Hematopoietic multipotent progenitor cell treated with erythropoietin and hydrocortisone succinate and interleukin-3 and kit ligand, for 4 days (in vitro differentiated cells): ENCODE data around the gene KIR2DL3.
A peak's percentile ranks its signal among the peaks of the same experiment; 100 is the strongest.
"Not testable (repeated sequence)": the region's sequence is repeated elsewhere in the genome, so short reads cannot be mapped to it uniquely, and the experiment has no call there.

Source experiments
- DNase-seq: peaks from one replicate; pipeline ENCODE4 v3.0.0-alpha.2; 2015

KIR2DL3 gene

DNA sequence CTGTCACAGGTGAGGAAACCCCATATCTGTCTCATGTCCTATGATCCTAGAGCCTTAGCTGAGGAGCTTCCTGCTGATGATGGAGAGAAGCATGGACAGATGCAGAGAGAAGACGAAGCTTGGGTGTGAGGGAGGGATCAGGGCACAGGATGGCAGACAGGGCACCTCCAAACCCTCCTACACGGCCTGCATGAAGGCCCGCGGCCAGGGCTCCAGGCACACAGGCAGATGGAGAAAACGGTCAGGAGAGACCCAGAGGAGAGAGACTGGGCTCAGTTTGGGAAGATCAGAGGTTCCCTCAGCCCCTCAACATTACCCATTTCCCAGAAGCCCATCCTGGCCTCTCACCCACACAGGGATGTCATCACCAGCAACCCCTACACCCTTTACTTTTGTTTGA, 5.8 kb downstream of the KIR2DL3 start:
- DNase-seq, result not testable (repeated sequence)

DNA sequence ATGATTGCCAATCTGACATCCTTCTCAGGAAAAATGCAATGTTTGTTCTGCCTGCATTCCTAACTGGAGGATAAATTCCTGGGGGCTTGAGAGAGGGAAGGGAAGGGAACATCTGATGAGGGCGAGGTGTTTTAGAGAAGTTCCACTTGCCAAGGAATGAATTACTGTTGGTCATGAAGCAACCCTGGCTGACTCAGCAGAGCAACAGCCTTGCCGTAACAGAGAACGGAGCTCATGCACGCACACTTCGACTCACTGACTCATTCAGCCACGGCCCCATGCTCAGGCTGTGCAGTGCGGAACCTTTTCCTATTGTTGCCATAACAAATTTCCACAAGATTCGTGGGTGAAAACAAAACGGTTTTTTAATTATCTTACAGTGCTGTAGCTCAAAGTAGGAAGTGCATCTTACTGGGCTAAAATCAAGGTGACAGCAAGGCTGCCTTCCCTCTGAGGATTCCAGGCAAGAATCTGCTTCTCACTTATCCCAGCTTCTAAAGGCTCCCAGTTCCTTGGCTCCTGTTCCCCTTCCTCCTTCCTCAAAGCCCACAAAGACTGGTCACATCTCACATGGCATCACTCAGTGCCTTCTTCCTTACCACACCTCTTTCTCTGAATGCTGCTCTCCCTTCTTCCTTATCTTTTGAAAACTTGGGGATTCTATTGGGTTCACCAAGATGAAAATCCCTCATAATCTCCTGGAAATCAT, 9.5 kb downstream of the KIR2DL3 start:
- DNase-seq, result peak; percentile 62

DNA sequence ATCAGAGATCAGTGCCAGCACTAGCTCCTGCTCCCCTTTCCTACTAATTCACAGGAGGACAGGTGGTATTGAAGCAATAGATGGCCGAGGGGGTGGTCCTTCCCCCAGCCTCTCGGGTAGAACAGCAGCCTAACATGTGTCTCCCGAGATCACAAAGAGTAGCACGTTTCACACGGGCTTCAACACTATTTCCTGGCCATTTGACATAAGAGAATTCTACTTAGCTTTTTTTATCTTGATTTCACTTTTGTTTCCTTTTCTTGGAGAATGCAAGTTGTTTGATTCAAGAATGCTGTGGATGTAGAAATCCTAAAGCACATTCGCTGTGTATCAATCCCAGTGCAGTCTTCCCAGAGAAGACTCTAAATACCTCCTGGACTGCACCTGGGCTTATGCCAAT, 12.0 kb downstream of the KIR2DL3 start:
- DNase-seq, result not testable (repeated sequence)

DNA sequence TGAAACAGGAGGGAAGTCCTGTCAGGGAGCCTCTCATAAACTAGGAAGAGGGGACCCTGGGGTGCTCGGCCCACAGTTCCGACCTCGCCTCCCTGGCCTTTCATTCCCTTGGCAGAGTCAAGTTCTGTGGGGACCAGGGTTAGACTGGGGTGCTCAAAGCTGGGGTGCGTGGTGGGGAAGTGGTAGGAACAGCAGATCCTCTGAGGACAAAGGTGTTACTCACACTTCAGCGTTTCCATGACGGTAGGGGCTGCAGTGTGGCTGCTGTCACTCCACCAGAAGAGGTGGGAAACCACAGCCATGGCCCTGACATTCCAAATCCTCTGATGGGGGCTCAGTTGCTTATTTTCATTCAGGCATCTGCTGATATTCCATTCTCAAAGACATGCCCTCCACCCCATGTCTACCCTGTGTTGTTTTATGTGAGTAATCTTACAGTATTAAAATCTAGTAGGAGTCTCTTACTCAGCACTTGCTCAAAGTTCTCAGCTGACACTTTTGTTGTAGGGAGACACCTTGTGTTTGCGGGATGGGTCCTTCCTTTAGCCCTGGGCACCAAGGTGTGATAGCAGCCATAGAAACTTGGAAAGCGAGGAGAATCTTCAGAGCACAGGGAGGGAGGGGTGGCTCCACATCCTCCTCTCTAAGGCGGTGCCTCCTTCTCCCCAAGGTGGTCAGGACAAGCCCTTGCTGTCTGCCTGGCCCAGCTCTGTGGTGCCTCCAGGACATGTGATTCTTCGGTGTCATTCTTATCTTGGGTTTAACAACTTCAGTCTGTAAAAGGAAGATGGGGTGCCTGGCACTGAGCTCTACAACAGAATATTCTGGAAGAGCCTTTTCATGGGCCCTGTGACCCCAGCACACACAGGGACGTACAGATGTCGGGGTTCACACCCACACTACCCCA, 18.1 kb downstream of the KIR2DL3 start:
- DNase-seq, result not testable (repeated sequence)

DNA sequence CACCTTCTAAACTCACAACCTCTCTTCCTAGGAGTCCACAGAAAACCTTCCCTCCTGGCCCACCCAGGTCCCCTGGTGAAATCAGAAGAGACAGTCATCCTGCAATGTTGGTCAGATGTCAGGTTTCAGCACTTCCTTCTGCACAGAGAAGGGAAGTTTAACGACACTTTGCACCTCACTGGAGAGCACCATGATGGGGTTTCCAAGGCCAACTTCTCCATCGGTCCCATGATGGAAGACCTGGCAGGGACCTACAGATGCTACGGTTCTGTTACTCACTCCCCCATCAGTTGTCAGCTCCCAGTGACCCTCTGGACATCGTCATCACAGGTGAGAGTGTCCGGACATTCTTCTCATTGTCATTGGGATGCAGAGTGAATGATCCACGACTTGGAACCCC, 20.3 kb downstream of the KIR2DL3 start:
- not testable (repeated sequence) for DNase-seq

DNA sequence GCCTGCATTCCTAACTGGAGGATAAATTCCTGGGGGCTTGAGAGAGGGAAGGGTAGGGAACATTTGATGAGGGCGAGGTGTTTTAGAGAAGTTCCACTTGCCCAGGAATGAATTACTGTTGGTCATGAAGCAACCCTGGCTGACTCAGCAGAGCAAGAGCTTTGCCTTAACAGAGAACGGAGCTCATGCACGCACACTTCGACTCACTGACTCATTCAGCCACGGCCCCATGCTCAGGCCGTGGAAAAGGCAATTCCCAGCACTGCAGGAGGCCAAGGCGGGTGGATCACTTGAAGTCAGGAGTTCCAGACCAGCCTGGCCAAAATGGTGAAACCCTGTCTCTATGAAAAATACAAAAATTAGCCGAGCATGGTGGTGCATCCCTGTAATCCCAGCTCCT, 25.9 kb downstream of the KIR2DL3 start:
- peak; percentile 13 for DNase-seq

DNA sequence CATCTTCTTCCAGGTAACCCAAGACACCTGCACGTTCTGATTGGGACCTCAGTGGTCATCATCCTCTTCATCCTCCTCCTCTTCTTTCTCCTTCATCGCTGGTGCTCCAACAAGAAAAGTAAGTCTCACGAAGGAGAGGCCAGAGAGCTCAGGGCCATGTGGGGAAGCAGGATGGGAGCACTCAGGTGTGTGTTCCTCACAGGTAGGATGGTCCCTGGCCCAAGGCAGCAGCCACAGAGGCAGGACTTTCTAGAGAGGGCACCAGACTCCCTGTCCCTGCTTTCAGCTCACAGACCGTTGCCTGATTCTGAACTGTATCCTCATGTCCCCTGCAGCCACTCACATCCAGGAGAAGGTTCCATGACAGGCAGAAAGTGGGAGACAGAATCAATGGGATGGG, 28.2 kb downstream of the KIR2DL3 start:
- DNase-seq, result not testable (repeated sequence)

DNA sequence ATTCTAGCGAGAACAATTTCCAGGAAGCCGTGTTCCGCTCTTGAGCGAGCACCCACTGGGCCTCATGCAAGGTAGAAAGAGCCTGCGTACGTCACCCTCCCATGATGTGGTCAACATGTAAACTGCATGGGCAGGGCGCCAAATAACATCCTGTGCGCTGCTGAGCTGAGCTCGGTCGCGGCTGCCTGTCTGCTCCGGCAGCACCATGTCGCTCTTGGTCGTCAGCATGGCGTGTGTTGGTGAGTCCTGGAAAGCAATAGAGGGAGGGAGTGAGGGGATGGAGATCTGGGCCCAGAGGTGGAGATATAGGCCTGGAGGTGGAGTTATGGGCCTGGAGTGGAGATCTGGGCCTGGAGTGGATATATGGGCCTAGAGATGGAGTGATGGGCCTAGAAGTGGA, 31.3 kb downstream of the KIR2DL3 start, which contains the start of gene KIR2DL1:
Gene KIR2DL1 (plus strand): TSS at position 148 of the 400 bp plus-strand sequence. CDS start 58 bp downstream, at position 206.
- DNase-seq, result not testable (repeated sequence)

DNA sequence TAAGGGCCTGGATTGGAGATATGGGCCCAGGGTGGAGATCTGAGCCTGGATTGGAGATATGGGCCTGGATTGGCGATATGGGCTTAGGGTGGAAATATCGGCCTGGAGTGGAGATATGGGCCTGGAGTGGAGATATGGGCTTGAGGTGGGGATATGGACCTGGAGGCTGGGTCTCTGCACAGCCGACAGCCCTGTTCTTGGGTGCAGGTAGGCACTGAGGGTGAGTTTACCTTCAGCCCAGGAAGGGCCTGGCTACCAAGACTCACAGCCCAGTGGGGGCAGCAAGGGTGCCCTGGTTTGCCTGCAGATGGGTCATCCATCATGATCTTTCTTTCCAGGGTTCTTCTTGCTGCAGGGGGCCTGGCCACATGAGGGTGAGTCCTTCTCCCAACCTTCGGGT, 32.2 kb downstream of the KIR2DL3 start:
- DNase-seq, result not testable (repeated sequence)

DNA sequence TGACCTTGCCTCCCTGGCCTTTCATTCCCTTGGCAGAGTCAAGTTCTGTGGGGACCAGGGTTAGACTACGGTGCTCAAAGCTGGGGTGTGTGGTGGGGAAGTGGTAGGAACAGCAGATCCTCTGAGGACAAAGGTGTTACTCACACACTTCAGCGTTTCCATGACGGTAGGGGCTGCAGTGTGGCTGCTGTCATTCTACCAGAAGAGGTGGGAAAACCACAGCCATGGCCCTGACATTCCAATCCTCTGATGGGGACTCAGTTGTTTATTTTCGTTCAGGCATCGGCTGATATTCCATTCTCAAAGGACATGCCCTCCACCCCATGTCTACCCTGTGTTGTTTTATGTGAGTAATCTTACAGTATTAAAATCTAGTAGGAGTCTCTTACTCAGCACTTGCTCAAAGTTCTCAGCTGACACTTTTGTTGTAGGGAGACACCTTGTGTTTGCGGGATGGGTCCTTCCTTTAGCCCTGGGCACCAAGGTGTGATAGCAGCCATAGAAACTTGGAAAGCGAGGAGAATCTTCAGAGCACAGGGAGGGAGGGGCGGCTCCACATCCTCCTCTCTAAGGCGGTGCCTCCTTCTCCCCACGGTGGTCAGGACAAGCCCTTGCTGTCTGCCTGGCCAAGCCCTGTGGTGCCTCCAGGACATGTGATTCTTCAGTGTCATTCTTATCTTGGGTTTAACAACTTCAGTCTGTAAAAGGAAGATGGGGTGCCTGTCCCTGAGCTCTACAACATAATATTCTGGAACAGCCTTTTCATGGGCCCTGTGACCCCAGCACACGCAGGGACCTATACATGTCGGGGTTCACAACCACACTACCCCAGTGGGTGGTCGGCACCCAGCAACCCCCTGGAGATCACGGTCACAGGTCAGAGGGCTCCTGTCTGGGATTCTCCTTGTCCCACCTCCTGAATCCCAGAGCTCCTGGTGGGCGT, 33.0 kb downstream of the KIR2DL3 start:
- not testable (repeated sequence) for DNase-seq

DNA sequence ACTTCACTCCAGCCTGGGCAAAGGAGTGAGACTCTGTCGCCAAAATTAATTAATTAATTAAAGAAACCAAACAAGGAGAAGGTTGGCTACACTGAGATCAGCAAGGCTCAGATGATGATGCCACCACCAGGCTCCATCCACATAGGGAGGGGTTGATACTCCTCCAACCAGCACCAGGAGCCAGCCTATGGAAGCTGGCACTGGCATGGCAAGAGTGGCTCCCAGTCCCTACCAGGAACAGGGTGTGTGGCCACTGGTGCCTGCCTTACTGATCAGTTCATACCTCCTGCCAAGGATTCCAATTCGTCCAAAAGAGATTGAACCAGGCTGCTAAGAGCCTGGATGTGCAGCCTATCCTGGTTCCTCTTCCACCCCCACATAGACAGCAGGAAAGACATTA, 34.4 kb downstream of the KIR2DL3 start:
- not testable (repeated sequence) for DNase-seq

DNA sequence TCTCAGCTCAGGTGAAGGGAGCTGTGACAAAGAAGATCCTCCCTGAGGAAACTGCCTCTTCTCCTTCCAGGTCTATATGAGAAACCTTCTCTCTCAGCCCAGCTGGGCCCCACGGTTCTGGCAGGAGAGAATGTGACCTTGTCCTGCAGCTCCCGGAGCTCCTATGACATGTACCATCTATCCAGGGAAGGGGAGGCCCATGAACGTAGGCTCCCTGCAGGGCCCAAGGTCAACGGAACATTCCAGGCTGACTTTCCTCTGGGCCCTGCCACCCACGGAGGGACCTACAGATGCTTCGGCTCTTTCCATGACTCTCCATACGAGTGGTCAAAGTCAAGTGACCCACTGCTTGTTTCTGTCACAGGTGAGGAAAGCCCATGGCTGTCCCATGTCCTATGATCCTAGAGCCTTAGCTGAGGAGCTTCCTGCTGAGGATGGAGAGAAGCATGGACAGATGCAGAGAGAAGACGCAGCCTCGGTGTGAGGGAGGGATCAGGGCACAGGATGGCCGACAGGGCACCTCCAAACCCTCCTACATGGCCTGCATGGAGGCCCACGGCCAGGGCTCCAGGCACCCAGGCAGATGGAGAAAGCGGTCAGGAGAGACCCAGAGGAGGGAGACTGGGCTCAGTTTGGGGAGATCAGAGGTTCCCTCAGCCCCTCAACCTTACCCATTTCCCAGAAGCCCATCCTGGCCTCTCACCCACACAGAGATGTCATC, 36.9 kb downstream of the KIR2DL3 start:
- DNase-seq, result not testable (repeated sequence)

DNA sequence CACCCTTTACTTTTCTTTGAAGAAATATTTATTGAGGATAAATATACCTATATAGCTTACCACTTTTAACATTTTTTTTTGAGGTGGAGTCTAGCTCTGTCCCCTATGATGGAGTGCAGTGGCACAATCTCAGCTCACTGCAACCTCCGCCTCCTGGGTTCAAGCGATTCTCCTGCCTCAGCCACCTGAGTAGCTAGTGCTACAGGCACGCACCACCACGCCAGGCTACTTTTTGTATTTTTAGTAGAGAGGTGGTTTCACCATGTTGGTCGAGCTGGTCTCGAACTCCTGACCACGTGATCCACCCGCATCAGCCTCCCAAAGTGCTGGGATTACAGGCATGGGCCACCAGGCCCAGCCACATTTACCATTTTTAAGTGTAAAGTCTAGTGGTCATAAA, 37.5 kb downstream of the KIR2DL3 start:
- not testable (repeated sequence) for DNase-seq

DNA sequence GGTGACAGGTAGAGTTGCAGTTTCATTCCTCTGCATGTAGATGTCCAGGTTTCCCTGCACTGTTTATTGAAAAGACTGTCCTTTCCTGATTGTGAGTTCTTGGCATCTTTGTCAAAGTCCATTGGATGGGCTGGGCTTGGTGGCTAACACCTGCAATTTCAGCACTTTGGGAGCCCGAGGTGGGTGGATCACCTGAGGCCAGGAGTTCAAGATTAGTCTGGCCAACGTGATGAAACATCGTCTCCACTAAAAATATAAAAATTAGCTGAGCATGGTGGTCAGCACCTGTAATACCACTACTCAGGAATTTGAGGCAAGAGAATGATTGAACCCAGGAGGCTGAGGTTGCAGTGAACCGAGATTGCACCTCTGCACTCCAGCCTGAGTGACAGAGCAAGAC, 39.5 kb downstream of the KIR2DL3 start:
- DNase-seq, result not testable (repeated sequence)

DNA sequence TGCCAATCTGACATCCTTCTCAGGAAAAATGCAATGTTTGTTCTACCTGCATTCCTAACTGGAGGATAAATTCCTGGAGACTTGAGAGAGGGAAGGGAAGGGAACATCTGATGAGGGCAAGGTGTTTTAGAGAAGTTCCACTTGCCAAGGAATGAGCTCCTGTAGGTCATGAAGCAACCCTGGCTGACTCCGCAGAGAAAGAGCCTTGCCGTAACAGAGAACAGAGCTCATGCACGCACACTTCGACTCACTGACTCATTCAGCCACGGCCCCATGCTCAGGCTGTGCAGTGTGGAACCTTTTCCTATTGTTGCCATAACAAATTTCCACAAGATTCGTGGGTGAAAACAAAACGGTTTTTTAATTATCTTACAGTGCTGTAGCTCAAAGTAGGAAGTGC, 40.6 kb downstream of the KIR2DL3 start:
- DNase-seq, result not testable (repeated sequence)

DNA sequence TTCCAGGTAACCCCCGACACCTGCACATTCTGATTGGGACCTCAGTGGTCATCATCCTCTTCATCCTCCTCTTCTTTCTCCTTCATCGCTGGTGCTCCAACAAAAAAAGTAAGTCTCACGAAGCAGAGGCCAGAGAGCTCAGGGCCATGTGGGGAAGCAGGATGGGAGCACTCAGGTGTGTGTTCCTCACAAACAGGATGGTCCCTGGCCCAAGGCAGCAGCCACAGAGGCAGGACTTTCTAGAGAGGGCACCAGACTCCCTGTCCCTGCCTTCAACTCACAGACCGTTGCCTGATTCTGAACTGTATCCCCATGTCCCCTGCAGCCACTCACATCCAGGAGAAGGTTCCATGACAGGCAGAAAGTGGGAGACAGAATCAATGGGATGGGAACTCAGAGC, 44.6 kb downstream of the KIR2DL3 start:
- not testable (repeated sequence) for DNase-seq

DNA sequence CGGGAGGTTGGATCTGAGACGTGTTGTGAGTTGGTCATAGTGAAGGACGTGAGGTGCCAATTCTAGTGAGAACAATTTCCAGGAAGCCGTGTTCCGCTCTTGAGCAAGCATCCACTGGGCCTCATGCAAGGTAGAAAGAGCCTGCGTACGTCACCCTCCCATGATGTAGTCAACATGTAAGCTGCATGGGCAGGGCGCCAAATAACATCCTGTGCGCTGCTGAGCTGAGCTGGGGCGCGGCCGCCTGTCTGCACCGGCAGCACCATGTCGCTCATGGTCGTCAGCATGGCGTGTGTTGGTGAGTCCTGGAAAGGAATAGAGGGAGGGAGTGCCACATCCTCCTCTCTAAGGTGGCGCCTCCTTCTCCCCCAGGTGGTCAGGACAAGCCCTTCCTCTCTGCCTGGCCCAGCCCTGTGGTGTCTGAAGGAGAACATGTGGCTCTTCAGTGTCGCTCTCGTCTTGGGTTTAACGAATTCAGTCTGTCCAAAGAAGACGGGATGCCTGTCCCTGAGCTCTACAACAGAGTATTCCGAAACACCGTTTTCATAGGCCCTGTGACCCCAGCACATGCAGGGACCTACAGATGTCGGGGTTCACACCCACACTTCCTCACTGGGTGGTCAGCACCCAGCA, 47.9 kb downstream of the KIR2DL3 start:
- DNase-seq, result not testable (repeated sequence)

DNA sequence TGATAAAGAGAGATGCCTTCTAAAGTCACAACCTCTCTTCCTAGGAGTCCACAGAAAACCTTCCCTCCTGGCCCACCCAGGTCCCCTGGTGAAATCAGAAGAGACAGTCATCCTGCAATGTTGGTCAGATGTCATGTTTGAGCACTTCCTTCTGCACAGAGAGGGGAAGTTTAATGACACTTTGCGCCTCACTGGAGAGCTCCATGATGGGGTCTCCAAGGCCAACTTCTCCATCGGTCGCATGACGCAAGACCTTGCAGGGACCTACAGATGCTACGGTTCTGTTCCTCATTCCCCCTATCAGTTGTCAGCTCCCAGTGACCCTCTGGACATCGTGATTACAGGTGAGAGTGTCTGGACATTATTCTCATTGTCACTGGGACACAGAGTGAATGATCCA, 49.8 kb downstream of the KIR2DL3 start:
- DNase-seq, result peak; percentile 48

DNA sequence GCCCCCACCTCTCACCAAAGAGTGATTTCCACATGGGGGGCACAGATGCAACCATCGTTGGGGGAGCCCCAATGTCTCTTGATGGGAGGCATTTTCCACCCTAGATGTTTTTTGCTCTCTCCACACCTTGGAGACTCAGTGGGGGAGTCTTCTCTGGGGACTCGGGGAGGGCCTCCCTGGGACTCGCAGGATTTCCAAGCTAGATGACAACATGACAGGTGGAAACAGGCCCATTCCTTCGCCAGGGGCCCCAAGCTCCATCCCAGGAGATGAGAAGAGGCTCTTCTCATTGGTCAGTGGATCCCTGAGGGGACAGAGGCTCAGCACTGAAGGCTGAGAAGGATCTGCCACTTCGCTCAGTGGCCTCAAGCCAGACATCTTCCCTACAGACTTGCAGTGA, 52.4 kb downstream of the KIR2DL3 start:
- no peak for DNase-seq

DNA sequence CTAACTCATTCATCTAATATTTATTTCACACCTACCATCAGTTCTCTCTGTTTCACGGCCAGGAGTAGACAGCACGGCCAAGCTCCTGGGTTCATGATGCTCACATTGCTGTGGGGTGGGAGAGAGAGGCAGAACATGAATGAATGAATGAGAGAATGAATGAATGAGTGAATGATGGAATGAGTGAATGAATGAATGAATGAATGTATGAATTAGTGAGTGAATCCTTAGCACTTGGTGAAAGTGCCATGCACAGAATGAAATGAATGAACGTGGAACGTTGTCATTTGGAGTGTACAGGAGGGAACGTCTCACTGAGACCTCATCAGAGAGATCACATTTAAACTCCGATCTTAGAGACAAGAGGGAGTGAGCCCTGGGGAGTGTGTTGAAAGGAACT, 53.2 kb downstream of the KIR2DL3 start:
- no peak for DNase-seq

DNA sequence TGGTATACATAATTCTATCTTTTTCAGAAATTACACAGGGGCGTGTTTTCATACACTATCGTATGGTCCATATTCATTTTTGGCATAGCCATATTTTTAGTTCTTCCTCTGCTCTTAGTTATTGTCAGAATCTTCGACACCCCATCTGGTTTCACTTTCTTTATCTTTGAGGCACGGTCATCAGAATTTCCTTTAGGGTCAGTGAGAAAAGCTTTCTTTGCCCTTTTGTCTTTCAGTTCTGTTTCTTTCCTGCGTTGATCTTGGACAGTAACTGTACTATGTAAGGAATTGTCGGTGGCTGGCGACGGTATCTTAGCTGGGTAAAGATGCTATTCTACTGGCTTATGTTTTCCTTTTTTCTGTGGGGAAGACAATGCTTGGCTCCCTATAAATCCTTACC, 54.5 kb downstream of the KIR2DL3 start:
- DNase-seq, result peak; percentile 49

DNA sequence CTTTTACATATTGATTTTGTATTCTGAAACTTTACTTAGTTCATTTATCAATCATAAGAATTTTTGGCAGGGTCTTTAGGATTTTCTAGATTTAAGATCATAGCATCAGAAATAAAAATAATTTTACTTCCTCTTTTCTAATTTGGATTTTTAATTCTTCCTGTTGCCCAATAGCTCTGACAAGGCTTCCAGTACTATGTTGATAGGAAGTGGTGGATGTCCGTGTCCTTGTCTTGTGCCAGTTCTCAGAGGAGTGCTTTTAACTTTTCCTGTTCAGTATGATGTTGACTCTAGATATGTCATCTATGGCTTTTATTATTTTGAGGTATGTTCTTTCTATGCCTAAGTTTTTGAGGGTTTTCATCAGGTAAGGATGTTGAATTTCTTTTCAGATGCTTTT, 57.4 kb downstream of the KIR2DL3 start:
- peak; percentile 64 for DNase-seq
